ENCODE results near the gene MYCN.
"Not testable (repeated sequence)": the region's sequence is repeated elsewhere in the genome, so short reads cannot be mapped to it uniquely, and the experiment has no call there.

MYCN gene

GRCh38 chr2:15939854-15940660 lies at the start of gene MYCN:
TSS of gene MYCN (plus strand) at chr2:15940550. CDS start at chr2:15942065, 1,515 bp downstream.
- DNase-seq: peak; percentile 9

- no peak for DNase-seq
These were observed 49.1 kb upstream of the MYCN start for GRCh38 chr2:15890936-15891905.

GRCh38 chr2:15892151-15892880 lies 48.0 kb upstream of the MYCN start:
- DNase-seq: no peak

DNA sequence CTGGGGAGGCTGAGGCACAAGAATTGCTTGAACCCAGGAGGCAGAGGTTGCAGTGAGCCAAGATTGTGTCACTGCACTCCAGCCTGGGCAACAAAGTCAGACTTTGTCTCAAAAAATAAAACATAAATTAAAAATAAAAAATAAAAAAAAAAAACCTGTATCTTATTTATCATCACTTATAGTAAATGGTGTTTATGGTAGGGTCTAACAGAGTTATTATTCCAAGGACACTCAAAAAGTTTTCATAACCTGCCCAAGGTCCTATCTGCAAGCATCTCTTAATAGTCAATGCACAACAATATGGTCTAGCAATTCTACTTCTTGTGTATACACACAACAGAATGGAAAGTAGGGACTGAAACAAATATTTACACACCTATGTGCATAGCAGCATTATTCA lies 47.3 kb upstream of the MYCN start:
- DNase-seq: no peak

DNA sequence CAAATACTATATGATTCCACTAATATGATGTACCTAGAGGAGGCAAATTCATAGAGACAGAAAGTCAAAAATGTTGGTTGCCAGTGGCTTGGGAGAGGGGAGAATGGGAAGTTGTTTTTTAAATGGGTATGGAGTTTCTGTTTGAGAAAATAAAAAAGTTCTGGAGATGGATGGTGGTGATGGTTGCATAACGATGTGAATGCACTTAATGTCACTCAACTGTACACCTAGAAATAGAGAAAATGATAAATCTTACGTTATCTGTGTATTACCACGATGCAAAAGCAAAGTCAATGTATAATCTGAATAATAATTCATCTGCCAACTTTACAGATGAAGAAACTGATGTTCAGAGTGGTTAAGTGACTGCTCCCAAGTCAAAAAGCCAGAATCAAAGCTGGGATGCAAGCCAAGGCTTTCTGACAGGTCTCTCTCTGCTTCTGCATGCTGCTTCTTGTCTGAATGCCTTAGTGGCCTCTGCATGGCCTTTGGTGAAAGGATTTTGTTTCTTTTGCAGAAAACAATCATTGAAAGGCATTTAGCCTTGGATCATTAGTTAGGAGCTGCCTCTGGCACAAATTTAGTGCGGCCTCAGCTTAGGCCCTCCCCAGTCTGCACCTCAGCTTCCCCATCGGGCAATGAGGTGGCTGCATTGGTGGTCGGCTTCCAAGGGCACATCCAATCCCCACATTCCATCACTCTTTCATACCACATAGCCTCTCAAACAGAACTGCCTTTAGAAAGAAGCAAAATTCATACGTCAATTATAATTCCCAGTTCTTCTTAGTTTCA lies 46.5 kb upstream of the MYCN start:
- no peak for DNase-seq

GRCh38 chr2:15894481-15895144 lies 45.7 kb upstream of the MYCN start:
- DNase-seq: no peak

- no peak for DNase-seq
These were observed 44.5 kb upstream of the MYCN start for GRCh38 chr2:15895615-15896469.

GRCh38 chr2:15896859-15897258 lies 43.5 kb upstream of the MYCN start:
- no peak for DNase-seq

GRCh38 chr2:15897431-15898098 lies 42.8 kb upstream of the MYCN start:
- no peak for DNase-seq

DNA sequence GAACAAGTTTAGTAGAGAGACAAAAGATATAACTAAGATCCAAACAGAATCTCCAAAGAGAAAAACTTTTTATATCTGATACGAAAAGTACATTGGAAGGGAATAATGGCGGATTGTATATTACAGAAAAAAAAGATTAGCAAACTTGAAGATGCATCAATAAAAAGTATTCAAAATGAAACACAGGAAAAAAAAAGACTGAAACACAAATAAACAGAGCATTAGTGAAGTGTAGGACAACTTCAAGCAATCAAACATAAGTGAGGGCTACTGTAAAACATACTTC lies 41.1 kb upstream of the MYCN start:
- no peak for DNase-seq

- no peak for DNase-seq
These were observed 40.4 kb upstream of the MYCN start for GRCh38 chr2:15899751-15900493.

- no peak for DNase-seq
These were observed 39.1 kb upstream of the MYCN start for GRCh38 chr2:15901095-15901807.

- DNase-seq: no peak
These were observed 38.6 kb upstream of the MYCN start for GRCh38 chr2:15901808-15902130.

DNA sequence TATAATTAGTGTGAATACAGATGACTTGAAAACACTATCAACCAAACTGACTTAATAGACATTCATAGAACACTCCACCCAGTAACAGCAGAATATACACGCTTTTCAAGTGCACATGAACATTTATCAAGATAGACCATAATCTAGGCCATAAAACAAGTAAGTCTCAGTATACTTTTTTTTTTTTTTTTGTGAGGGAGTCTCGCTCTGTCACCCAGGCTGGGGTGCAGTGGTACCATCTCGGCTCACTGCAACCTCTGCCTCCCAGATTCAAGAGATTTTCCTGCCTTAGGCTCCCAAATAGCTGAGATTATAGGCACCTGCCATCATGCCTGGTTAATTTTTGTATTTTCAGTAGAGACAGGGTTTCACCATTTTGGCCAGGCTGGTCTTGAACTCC lies 36.4 kb upstream of the MYCN start:
- DNase-seq: not testable (repeated sequence)

GRCh38 chr2:15905267-15905645 lies 35.1 kb upstream of the MYCN start:
- no peak for DNase-seq

DNA sequence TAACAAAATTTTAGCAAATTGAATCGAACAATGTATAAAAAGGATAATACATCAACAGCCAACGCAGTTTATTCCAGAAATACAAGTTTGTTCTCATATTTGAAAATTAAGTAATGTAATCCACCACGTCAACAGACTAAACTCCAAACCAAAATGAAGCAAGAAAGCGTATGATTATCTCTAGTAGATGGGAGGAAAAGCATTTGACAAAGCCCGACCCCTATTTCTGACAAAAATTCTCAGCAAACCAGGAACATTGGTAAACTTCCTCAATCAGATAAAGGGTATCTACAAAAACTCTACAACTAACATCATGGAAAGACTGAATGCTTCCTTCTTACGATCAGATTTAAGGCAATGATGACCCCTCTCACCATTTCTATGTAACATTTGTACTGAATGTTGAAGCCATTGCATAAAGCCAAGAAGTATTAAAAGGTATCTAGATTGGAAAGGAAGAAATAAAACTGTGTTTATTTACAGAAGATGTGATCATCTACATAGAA lies 34.3 kb upstream of the MYCN start:
- DNase-seq: no peak

DNA sequence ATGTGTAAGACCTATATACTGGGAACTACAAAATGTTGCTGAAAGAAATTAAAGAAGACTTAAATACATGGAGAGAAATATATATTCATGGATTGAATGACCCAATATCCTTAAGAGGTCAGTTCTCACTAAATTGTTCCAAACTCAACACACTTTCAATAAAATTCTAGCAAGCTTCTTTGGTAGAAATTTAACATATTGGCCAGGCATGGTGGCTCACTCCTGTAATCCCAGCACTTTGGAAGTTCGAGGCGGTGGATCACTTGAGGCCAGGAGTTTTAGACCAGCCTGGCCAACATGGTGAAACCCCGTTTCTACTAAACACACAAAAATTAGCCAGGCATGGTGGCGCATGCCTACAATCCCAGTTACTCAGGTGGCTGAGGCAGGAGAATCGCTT lies 33.6 kb upstream of the MYCN start:
- DNase-seq: no peak

DNA sequence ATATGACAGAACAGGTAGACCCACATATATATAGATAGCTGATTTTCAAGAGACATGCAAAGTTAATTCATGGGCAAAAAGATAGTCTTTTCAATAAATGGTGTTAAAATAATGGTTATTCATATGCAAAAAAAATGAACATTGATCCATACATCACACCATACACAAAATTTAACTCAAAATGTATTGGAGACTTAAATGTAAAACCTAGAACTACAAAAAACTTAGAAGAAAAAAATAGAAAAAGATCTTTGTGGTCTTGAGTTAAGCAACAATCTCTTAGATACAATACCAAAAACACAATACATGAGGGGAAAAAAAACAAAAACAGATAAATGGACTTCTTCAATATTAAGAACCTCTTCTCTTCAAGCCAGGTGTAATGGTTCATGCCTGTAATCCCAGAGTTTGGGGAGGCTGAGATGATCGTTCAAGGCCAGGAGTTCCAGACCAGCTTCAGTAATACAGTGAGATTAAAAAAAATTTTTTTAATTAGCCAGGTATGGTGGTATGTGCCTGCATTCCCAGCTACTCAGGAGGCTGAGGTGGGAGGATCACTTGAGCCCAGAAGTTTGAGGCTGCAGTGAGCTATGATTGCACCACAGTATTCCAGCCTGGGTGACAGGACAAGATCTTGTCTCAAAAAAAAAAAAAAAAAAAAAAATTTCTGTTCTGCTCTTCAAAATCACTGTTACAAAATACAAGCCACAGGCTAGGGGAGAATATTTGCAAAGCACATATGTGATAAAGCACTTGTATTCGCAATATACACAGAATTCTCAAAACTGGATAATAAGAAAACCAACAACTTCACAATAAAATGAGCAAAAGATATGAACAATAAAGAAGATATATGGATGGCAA lies 32.7 kb upstream of the MYCN start:
- no peak for DNase-seq
